WERI-Rb-1 (cell line): ENCODE measurements around the gene OR9Q1.

ENCODE experiments used
- DNase-seq: peaks from one replicate; pipeline ENCODE4 v3.0.0-alpha.2; 2020
- H3K27ac ChIP-seq: fragments of 250-450 bp; sonication (Bioruptor Pico); 2 replicates; pipeline ENCODE4 v1.5.1; 2020; ENCODE audit warnings: mild to moderate bottlenecking, moderate library complexity
- H3K27me3 ChIP-seq: fragments of 250-450 bp; sonication (Bioruptor Pico); 2 replicates; pipeline ENCODE4 v1.5.1; 2021; ENCODE audit warnings: mild to moderate bottlenecking, low read depth, moderate library complexity; ENCODE audit not compliant: insufficient read depth, severe bottlenecking
- H3K36me3 ChIP-seq: fragments of 250-450 bp; sonication (Bioruptor Pico); 2 replicates; pipeline ENCODE4 v1.5.1; 2020; ENCODE audit warnings: mild to moderate bottlenecking, moderate library complexity
- H3K4me3 ChIP-seq: 2 replicates; pipeline ENCODE4 v1.5.1; 2011; ENCODE audit warnings: low read depth, mild to moderate bottlenecking, control low read depth, low read length
- H3K9me3 ChIP-seq: fragments of 250-450 bp; sonication (Bioruptor Pico); 2 replicates; pipeline ENCODE4 v1.5.1; 2021; ENCODE audit warnings: mild to moderate bottlenecking, moderate library complexity; ENCODE audit not compliant: severe bottlenecking
- TF ChIP-seq, protein P1 (sequence below): IDR thresholded peaks from 2 replicates; pipeline ENCODE4 v1.5.1; 2011; ENCODE audit warnings: low read depth, mild to moderate bottlenecking, control low read depth, inconsistent platforms, low read length

The OR9Q1 gene

DNA sequence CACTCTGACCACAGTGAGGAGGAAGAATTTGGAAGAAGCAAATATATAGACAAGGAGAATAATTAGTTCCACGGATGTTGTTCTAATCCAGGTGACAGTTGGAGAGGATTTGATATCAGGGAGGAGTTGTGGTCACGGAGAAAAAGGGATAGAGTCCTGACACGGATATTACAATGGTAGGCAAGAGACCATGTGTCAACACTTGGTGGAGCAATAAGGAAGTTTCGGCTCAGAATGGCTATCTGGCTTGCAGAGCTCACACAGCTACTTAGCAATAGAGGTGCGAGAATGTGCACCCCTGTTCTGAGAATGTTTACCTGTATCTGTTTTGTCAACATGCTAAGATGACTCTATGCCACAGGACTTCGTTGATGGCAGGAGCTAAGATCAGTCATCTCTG lies 154.8 kb downstream of the OR9Q1 start:
- TF ChIP-seq, protein P1, sequence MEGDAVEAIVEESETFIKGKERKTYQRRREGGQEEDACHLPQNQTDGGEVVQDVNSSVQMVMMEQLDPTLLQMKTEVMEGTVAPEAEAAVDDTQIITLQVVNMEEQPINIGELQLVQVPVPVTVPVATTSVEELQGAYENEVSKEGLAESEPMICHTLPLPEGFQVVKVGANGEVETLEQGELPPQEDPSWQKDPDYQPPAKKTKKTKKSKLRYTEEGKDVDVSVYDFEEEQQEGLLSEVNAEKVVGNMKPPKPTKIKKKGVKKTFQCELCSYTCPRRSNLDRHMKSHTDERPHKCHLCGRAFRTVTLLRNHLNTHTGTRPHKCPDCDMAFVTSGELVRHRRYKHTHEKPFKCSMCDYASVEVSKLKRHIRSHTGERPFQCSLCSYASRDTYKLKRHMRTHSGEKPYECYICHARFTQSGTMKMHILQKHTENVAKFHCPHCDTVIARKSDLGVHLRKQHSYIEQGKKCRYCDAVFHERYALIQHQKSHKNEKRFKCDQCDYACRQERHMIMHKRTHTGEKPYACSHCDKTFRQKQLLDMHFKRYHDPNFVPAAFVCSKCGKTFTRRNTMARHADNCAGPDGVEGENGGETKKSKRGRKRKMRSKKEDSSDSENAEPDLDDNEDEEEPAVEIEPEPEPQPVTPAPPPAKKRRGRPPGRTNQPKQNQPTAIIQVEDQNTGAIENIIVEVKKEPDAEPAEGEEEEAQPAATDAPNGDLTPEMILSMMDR = no peak
- DNase-seq = no peak
- H3K36me3 ChIP-seq = no peaks in the 10 kb centered on the region

DNA sequence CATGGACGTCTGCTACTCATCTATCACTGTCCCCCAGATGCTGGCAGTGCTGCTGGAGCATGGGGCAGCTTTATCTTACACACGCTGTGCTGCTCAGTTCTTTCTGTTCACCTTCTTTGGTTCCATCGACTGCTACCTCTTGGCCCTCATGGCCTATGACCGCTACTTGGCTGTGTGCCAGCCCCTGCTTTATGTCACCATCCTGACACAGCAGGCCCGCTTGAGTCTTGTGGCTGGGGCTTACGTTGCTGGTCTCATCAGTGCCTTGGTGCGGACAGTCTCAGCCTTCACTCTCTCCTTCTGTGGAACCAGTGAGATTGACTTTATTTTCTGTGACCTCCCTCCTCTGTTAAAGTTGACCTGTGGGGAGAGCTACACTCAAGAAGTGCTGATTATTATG lies 156.0 kb downstream of the OR9Q1 start:
- TF ChIP-seq, protein P1 = no peak
- H3K36me3 ChIP-seq = no peaks in the 10 kb centered on the region
- no peak overlapping the region for H3K27ac ChIP-seq
- H3K27me3 ChIP-seq = peaks cover 61% of the 10 kb centered on the region
- no peak overlapping the region for H3K4me3 ChIP-seq
- H3K9me3 ChIP-seq = no peaks in the 10 kb centered on the region
- DNase-seq = no peak

More for the DNA sequence above, 154.8 kb downstream of the OR9Q1 start:
- peaks cover 60% of the 10 kb centered on the region for H3K27me3 ChIP-seq
- no peak overlapping the region for H3K4me3 ChIP-seq
- H3K27ac ChIP-seq = no peak overlapping the region
- no peaks in the 10 kb centered on the region for H3K9me3 ChIP-seq

DNA sequence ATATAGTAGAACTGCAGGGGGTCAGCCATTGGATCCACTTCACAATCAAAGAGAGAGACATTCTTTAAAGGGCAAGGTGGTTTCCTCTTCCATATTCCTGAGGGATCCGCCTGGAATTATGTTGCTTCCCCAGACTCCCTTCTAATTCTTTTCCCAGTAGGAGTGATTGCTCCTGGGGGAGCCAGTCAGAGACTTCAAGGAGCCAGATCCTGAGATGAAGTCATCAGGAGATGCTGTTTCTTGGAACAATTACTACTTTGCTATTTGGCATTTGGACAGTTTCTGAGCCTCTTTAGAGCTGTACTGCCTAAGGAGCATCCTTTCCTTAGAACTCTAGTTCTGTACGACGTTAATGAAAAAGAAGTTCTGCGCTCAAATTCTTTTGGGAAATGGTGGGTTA lies 163.3 kb downstream of the OR9Q1 start:
- DNase-seq = no peak
- Histone ChIP-seq H3K27ac (no peak overlapping the region), H3K27me3 (peaks cover 57% of the 10 kb centered on the region), H3K36me3 (no peaks in the 10 kb centered on the region), H3K9me3 (no peaks in the 10 kb centered on the region), H3K4me3 (no peak overlapping the region)
- TF ChIP-seq, protein P1 = no peak

DNA sequence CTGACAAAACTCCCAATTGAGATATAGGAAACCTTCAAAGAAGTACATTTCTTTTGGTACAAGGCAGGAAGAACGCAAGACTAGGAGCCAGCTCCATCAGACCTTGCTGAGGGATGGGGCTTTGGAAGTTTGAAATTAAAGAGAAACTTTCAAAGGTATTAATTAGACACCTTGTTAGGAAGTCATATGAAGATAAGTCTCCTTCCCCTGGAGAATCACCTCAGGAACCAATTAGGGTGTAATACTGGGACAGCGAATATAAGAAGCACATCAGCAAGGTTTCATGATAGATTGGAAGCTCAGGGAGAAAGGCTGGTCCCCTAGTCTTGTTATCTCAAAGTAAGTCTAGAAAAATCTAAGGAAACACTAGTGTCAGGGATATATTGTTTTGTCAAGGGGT lies 165.1 kb downstream of the OR9Q1 start, which contains the start of gene OR9Q2:
TSS of gene OR9Q2 (plus strand) at position 301 of the 400 bp plus-strand sequence. CDS start 1,421 bp downstream, outside the sequence.
- Histone ChIP-seq H3K36me3 (no peaks in the 10 kb centered on the region), H3K9me3 (no peaks in the 10 kb centered on the region), H3K27me3 (peaks cover 48% of the 10 kb centered on the region), H3K4me3 (no peak within 1 kb of the TSS), H3K27ac (no peak within 1 kb of the TSS)
- DNase-seq = no peak
- TF ChIP-seq, protein P1 = no peak

DNA sequence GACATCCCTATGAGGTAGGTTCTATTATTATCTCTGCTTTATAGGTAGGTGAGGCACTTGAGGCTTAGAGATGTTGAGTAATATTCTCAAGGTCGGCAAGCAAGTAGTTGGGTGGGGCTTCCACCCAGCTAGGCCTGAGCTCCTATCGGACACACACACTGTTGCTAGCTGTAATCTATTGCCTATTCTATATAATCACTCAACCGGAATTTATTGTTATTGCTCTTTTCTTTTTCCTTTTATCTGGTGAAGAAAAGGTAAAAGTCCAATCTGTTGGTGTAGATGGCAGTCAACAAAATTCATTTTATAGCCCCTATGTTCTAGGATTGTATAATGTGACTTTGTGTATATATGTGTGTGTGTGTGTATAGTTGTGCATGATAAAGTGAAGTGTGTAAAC lies 168.5 kb downstream of the OR9Q1 start:
- no peak overlapping the region for H3K4me3 ChIP-seq
- peaks cover 31% of the 10 kb centered on the region for H3K27me3 ChIP-seq
- no peaks in the 10 kb centered on the region for H3K36me3 ChIP-seq
- no peaks in the 10 kb centered on the region for H3K9me3 ChIP-seq
- DNase-seq = no peak
- H3K27ac ChIP-seq = no peak overlapping the region
- TF ChIP-seq, protein P1 = no peak

DNA sequence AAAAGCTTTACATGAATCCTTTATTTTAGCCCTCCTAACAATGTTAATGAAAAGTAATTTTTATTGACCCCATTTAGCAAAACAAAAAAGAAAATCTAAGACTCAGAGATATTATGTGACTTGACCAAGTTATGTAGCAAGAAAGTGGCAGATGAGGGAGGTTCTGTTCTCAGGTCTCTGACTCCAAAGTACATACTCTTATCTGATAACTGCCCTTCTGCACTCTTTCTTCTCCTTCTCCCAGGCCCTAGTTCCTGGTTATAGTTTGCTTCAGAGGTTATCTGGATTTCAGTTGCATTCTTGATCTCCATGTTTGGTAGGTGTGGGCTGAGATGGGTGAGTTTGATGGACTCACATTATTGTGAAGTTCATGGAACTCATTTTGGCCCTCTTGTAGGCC lies 169.7 kb downstream of the OR9Q1 start:
- Histone ChIP-seq H3K4me3 (no peak overlapping the region), H3K36me3 (no peaks in the 10 kb centered on the region), H3K9me3 (no peaks in the 10 kb centered on the region), H3K27ac (no peak overlapping the region), H3K27me3 (peaks cover 24% of the 10 kb centered on the region)
- no peak for DNase-seq
- TF ChIP-seq, protein P1 = no peak
